HS-27A (cell line): Measurements from ENCODE around the gene SUCO.
"Not testable (repeated sequence)": the region's sequence is repeated elsewhere in the genome, so short reads cannot be mapped to it uniquely, and the experiment has no call there.

Source experiments
- DNase-seq: peaks from one replicate; pipeline ENCODE4 v3.0.0-alpha.2; 2012; ENCODE audit warnings: low read depth, missing footprints

Gene SUCO, protein sequence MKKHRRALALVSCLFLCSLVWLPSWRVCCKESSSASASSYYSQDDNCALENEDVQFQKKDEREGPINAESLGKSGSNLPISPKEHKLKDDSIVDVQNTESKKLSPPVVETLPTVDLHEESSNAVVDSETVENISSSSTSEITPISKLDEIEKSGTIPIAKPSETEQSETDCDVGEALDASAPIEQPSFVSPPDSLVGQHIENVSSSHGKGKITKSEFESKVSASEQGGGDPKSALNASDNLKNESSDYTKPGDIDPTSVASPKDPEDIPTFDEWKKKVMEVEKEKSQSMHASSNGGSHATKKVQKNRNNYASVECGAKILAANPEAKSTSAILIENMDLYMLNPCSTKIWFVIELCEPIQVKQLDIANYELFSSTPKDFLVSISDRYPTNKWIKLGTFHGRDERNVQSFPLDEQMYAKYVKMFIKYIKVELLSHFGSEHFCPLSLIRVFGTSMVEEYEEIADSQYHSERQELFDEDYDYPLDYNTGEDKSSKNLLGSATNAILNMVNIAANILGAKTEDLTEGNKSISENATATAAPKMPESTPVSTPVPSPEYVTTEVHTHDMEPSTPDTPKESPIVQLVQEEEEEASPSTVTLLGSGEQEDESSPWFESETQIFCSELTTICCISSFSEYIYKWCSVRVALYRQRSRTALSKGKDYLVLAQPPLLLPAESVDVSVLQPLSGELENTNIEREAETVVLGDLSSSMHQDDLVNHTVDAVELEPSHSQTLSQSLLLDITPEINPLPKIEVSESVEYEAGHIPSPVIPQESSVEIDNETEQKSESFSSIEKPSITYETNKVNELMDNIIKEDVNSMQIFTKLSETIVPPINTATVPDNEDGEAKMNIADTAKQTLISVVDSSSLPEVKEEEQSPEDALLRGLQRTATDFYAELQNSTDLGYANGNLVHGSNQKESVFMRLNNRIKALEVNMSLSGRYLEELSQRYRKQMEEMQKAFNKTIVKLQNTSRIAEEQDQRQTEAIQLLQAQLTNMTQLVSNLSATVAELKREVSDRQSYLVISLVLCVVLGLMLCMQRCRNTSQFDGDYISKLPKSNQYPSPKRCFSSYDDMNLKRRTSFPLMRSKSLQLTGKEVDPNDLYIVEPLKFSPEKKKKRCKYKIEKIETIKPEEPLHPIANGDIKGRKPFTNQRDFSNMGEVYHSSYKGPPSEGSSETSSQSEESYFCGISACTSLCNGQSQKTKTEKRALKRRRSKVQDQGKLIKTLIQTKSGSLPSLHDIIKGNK (N-terminal part only)

DNA sequence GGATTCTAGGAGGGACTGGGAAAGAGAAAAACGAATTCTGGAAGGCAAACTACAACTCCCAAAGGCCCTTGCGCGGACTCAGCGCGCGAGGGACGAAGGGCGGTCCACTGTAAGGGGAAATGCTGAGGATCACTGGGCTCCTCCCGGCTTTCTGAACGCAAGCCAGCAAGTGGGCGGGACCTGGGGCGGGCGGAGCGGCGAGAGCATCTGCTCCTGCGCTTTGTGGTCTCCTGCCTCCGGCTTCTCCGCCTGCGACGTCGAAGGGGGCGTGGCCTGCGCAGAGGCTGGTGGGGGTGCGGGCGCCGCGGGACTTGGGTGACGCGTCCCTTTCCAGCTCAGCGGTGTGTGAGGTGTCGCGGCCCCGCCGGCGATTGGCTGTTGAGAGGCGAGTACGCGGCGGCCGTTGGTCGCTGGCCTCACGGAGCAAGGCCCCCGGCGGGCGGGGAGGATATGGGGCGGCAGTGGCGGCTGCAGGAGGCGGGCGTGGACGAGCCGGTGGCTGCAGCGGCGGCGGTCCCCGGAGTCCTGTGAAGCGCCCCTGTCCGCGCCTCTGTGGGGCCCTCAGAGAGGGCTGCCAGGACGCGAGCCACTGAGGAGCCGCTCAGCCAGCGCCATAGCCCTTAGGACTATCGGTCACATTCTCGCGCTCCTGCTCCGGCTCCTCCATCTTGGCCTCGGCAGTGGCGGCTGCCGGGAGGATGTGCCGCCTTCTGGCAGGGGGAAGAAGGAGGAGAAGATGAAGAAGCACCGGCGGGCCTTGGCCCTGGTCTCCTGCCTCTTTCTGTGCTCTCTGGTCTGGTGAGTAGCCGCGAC, at the start of gene SUCO:
SUCO (plus strand) TSS at position 451 of the 813 bp plus-strand sequence; CDS start at position 737, 286 bp downstream.
- peak; percentile 91 for DNase-seq

DNA sequence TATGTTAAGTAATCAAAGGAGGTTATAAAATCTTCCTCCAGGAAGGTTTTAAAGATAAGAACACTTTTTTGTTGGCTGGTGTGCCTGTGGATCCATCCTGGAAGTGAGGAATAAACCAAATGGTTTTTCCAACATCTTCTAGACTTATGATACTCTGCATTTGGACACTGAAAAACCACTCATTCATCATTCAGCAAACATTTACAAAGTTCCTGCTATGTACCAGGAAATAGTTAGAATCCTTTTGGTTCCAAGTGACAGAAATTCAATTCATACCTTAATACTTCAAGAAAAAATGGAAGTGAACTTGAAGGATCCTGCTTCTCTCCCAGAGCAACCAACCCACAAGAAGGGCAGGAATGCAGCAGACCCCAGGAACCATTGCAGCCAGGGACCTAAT, 49.5 kb upstream of the SUCO start:
- DNase-seq: no peak

DNA sequence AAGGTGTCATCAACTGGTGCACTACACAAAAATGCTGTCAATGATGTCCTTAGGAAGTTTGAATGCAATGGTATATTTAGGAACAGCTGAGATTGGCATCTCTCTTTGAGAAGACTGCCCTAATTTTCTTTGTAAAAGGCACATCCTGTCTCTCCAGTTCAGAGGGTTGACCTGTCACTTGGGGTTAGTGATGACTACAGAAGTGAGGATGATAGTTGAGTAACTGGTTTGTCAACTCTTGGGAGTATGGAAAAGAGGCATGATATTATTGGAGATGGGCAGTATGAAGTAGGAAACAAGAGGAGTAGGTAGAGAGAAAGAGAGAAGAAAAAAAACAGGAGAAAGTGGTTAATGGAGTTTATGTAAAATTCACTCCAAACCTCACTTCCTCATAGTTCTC, 48.7 kb upstream of the SUCO start:
- no peak for DNase-seq

DNA sequence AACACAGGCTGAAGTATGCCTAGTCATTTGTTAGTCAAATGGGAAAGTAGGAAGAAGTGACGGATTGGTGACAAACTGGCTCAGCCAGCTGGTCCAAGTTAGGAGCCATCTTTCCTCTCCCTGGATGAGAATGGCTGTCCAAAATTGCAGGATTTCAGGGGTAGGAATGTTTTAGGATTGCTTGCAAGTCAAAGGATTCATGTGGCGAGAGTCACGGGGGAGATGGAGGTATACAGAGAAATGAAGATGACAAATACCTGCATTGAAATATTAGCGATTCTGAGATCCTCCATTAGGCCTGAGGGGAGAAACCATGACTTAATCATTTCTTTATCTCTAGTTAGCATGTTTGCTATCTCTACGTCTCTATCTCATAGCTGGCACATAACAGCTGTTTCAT, 47.3 kb upstream of the SUCO start:
- DNase-seq: no peak

DNA sequence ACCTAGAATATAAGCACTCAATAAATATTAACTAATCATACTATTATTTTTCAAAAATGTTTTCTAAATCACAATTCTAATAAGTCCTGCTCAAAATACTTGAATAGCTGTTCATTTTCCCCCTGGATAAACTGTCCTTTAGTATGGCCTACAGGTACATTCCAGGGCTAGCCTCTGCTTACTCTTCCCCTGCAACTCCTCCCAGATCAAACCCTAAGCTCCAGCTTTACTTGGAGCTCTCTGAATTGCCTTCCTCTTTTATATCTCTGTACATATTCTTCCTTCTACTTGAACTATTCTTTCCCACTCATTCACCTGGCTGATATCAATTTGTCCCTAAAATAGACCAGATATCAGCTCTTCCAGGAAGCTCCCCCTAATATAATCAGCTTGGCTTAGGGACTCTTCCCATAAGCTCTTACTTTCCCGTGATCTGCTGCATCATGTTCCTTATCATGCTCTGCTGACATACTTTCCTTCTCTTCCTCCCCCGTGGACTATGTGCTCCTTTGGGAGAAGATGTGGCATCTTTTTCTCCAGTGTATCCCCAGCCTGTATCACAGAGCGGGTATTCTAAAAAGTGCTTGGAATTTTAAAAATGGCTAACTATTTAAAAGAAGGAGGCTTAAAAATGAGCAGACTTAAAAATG, 46.0 kb upstream of the SUCO start:
- DNase-seq: no peak

DNA sequence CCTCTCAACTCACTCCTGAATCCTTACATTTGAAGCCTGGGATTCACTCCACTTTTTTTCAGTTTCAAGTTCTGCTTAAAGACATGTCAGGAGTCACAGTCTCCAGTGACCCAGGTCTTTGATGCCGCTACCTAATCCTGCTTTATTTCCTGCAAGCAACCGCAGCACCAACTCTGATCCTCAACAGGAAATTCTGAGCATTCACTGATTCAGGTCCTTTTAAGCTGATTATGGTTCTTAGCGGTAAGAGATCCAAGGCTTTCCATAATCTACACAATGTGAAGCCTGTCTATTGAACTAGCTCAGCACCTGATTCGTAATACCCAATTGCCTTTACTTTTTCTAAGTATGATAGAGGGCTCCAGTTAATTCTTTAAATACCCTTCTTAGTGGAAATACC, 45.4 kb upstream of the SUCO start:
- no peak for DNase-seq

- DNase-seq: no peak
Measured at GRCh38 chr1:172488393-172488792, 44.6 kb upstream of the SUCO start.

DNA sequence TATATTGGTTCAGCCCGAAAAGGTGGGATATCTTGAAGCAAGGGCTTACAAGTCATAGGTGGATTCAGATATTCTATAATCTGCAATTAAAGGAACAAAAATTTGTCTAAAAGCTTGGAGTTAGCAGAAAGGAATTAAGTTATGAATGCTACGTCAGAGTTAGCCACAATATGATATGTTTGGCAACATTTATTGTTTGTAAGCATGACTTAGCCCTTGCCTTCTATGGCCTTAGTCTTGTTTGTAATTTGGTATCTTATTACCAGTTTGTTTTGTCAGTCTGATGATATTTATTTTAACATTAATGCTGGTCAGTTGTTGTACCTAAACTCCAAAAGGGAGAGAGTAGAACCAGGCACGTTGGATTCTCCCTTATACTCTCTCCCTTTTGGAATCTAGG, 43.1 kb upstream of the SUCO start:
- DNase-seq: no peak

GRCh38 chr1:172492421-172492820, 40.5 kb upstream of the SUCO start:
- no peak for DNase-seq

- DNase-seq: no peak
Measured at GRCh38 chr1:172494166-172494565, 38.8 kb upstream of the SUCO start.

- not testable (repeated sequence) for DNase-seq
Measured at GRCh38 chr1:172496127-172496526, 36.8 kb upstream of the SUCO start.

- no peak for DNase-seq
Measured at GRCh38 chr1:172496678-172497077, 36.3 kb upstream of the SUCO start.

- no peak for DNase-seq
Measured at GRCh38 chr1:172497230-172497629, 35.7 kb upstream of the SUCO start.

GRCh38 chr1:172498857-172499256, 34.1 kb upstream of the SUCO start:
- no peak for DNase-seq

DNA sequence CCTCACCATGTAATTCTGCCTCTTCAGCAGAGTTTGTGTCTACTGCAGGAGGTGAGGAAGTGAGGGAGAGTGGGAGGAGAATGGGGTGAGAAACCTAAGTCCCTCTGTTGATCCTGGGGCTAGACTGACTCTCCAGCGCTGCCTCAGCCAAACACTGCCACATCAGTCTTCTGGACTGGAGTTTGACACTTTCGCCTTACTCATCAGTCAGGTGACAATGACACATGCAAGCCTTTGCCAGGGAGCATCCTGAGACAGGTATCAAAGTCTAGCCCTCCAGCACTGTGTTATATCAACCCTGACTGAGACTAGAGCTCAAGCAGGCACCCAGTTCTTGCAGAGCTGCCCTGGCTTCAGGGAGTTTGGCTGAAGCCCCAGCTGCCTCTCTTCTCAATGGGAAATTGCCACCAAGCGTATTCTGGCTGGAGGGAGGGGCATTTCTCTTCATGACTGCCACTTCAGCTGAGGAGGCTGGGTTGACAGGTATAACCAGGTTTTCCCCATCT, 33.3 kb upstream of the SUCO start:
- no peak for DNase-seq

DNA sequence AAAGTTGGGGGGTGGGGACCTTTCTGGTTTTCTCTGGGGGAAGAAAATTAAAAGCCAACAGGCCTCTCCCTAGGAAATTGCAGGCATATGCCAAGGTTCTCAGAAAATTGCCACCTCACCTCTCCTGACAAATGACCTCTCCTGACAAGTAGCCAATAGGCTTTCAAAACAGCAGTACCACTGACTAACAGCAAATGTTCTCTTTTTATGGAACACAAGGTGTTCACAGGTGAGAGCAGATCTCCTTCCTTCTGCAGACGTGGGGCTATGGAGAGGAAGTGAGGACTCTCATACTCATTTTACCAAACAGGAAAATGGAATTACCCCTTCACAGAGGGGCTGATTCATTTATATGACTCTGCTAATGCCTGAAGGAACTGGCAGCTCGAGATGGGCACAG, 32.7 kb upstream of the SUCO start:
- DNase-seq: no peak

DNA sequence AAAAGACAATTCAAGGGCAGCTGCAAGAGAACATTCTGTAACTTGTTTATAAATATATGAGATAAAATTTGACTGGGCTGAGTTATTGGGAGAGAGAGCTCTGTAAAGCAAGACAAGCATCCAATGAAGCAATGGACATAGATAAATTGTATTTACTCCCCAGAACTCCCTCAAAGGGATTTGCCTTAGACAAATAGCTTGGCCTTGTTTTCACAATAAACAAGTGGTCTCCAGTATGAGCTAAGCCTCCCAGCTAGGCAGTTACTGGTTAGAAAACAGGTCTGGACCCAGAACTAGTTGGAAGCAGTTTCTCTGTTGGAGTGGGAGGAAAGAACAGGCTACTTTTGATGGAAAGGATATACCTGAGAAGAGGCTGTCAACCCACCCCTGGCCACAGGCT, 25.2 kb upstream of the SUCO start:
- no peak for DNase-seq

DNA sequence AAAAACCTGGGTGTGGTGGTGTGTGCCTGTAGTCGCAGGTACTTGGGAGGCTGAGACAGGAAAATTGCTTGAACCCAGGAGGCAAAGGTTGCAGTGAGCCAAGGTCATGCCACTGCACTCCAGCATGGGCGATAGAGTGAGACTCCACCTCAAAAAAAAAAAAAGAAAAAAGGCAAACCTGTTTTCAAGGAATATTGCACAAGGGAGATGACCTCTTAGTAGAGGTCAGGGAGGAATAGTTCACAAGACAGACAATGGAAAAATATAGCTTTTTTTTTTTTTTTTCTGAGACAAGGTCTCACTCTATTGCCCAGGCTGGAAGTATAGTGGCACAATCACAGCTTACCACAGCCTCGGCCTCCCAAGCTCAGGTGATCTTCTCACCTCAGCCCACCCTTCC, 22.5 kb upstream of the SUCO start:
- no peak for DNase-seq

DNA sequence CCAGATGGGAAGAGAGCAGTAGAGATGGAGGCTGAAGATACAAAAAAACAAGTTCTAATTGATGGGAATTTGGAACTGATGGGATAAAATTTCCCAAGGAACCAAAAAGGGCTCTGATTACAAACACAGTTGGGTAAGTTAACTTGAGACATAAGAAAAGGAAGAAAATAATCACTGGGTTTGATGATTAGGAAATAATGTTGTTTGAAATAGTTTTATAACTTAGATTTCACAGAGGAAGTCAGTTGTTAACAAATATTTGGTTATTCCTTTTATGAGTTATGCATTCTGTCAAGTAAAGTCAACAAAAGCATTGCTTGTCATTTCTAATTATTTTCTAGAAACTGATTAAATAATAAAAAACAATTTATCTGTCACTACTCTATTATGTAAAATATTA, 20.4 kb upstream of the SUCO start:
- no peak for DNase-seq

DNA sequence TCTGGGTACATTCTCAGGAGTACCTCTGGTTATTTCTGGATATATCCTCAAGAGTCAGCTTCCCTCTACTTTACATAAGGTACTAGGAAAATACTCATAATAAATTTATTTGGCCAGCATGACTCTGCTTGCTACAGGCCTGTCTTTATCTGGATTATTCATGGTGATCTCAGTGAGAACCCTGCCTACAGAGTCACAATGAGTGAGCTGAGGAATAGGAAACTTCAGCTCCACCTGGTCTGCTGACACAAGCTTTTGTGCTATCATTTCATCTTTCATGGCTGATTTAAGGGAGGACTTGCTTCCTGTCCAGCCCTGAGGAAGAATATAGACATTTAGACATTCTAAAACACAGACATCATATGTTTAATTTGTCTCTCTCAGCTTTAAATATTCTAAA, 19.5 kb upstream of the SUCO start:
- DNase-seq: no peak

DNA sequence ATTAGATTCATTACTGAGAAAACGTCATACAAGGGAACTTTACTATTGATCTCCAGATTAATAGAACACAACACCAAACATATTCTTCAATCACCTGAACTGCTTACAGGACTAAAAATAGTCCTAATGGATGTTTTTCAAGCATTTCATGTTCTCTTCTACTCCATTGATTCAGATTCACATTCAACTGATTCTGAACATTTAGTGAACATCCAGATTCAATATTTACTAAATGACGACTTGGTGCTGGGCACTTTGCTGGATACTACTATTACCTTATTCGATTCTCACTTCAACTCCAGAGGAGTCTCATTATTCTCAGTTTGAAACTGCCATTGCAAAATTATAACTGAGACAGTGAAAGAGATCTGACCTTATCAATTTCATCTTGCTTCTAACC, 18.8 kb upstream of the SUCO start:
- no peak for DNase-seq
